Measurements from ENCODE around the gene SCAMP1. TPM values are rescaled to one million over a fixed set of nuclear protein-coding genes. Genes with fewer than 3 reads are reported as not detected.

The SCAMP1 gene
- total and polyA plus RNA-seq, 2 of the 13 experiments (the other 11 are each of a cell fraction or from before 2014, with no cell fraction given), result 18.2 to 33.7 TPM

DNA sequence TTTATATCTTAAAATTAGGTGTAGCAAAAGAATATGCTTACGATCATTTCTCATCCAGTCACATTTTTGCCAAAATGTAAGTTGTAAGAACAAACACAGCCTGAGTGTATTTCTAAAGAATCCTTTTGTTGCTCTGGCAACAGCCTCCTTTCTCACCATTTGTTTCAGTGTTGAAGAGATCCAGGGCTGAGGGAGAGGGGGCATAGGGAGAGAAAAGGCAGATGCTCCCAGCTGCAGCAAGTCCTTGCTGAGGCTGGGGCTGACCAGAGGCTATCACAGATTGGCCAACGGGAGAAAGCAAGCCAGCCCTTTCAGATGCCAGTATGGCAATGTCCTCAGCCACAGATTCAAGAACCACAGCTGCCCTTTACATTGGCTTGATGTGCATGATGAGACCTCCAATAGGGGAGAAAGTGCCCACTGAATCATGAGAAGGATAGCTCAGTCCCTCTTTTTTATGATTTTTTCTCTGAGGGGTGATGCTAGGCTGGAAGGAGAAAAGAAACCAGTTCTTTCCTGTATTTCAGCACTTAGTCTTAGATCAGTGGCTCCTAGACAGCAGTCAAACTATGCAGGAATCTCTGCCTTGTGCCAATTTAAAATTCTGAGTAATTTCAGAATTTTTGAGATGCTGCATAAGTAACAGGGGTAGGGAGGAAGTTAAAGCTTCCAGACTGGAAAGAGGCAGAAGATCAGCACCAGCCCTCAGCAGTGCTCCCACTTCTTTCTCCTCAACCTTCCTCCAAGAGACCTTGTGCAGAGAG lies 146.0 kb downstream of the SCAMP1 start:
- POLR2A ChIA-PET, result interaction anchor here (3.3 kb wide), 1 partner anchor 13 kb away, joined by 48 read pairs; no protein-coding TSS in a partner anchor
- intact Hi-C loops (cut with micrococcal nuclease; ENCODE audit: unreplicated experiment), result no loop called here

More for the DNA sequence above, 146.0 kb downstream of the SCAMP1 start:
- no peak for TF ChIP-seq MXD4 (CRISPR knock-in tag; IDR thresholded peaks at IDR 0.05)
- no peak for TF ChIP-seq HMG20B (CRISPR knock-in tag; conservative IDR thresholded peaks at IDR 0.05)
- no peak for TF ChIP-seq KDM1A (CRISPR knock-in tag; IDR thresholded peaks at IDR 0.05)
- no peak for TF ChIP-seq ZSCAN20 (CRISPR knock-in tag; IDR thresholded peaks at IDR 0.05; ENCODE audit: borderline replicate concordance)
- no peak for TF ChIP-seq ZNF709 (CRISPR knock-in tag; IDR thresholded peaks at IDR 0.05)
- TF ChIP-seq, protein P1, sequence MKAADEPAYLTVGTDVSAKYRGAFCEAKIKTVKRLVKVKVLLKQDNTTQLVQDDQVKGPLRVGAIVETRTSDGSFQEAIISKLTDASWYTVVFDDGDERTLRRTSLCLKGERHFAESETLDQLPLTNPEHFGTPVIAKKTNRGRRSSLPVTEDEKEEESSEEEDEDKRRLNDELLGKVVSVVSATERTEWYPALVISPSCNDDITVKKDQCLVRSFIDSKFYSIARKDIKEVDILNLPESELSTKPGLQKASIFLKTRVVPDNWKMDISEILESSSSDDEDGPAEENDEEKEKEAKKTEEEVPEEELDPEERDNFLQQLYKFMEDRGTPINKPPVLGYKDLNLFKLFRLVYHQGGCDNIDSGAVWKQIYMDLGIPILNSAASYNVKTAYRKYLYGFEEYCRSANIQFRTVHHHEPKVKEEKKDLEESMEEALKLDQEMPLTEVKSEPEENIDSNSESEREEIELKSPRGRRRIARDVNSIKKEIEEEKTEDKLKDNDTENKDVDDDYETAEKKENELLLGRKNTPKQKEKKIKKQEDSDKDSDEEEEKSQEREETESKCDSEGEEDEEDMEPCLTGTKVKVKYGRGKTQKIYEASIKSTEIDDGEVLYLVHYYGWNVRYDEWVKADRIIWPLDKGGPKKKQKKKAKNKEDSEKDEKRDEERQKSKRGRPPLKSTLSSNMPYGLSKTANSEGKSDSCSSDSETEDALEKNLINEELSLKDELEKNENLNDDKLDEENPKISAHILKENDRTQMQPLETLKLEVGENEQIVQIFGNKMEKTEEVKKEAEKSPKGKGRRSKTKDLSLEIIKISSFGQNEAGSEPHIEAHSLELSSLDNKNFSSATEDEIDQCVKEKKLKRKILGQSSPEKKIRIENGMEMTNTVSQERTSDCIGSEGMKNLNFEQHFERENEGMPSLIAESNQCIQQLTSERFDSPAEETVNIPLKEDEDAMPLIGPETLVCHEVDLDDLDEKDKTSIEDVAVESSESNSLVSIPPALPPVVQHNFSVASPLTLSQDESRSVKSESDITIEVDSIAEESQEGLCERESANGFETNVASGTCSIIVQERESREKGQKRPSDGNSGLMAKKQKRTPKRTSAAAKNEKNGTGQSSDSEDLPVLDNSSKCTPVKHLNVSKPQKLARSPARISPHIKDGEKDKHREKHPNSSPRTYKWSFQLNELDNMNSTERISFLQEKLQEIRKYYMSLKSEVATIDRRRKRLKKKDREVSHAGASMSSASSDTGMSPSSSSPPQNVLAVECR (CRISPR knock-in tag; IDR thresholded peaks at IDR 0.05; ENCODE audit: borderline replicate concordance), result no peak
- TF ChIP-seq ZNF143 (CRISPR knock-in tag; IDR thresholded peaks at IDR 0.05), result no peak
- TF ChIP-seq, protein P2, sequence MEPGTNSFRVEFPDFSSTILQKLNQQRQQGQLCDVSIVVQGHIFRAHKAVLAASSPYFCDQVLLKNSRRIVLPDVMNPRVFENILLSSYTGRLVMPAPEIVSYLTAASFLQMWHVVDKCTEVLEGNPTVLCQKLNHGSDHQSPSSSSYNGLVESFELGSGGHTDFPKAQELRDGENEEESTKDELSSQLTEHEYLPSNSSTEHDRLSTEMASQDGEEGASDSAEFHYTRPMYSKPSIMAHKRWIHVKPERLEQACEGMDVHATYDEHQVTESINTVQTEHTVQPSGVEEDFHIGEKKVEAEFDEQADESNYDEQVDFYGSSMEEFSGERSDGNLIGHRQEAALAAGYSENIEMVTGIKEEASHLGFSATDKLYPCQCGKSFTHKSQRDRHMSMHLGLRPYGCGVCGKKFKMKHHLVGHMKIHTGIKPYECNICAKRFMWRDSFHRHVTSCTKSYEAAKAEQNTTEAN (CRISPR knock-in tag; conservative IDR thresholded peaks at IDR 0.05), result no peak
- TF ChIP-seq, protein P3, sequence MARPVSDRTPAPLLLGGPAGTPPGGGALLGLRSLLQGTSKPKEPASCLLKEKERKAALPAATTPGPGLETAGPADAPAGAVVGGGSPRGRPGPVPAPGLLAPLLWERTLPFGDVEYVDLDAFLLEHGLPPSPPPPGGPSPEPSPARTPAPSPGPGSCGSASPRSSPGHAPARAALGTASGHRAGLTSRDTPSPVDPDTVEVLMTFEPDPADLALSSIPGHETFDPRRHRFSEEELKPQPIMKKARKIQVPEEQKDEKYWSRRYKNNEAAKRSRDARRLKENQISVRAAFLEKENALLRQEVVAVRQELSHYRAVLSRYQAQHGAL (CRISPR knock-in tag; IDR thresholded peaks at IDR 0.05; ENCODE audit: not compliant biosample characterization), result no peak
- TF ChIP-seq SRY (CRISPR knock-in tag; IDR thresholded peaks at IDR 0.05), result no peak
- TF ChIP-seq NR2F6 (IDR thresholded peaks at IDR 0.05), result no peak
- no peak for TF ChIP-seq NR2F6 (CRISPR knock-in tag; IDR thresholded peaks at IDR 0.05)
- TF ChIP-seq, protein P4, sequence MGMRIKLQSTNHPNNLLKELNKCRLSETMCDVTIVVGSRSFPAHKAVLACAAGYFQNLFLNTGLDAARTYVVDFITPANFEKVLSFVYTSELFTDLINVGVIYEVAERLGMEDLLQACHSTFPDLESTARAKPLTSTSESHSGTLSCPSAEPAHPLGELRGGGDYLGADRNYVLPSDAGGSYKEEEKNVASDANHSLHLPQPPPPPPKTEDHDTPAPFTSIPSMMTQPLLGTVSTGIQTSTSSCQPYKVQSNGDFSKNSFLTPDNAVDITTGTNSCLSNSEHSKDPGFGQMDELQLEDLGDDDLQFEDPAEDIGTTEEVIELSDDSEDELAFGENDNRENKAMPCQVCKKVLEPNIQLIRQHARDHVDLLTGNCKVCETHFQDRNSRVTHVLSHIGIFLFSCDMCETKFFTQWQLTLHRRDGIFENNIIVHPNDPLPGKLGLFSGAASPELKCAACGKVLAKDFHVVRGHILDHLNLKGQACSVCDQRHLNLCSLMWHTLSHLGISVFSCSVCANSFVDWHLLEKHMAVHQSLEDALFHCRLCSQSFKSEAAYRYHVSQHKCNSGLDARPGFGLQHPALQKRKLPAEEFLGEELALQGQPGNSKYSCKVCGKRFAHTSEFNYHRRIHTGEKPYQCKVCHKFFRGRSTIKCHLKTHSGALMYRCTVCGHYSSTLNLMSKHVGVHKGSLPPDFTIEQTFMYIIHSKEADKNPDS (CRISPR knock-in tag; IDR thresholded peaks at IDR 0.05), result no peak
- Histone ChIP-seq H3K36me3 (replicated peaks in 1 of 2; ENCODE audit: control insufficient read depth in 1 of 2, insufficient read depth in 2 of 2, low read length in 2 of 2) (peaks cover 7 to 16% of the 10 kb centered on the region in 2 experiments; a peak in 4 of 5 replicates), H4K20me1 (ENCODE audit: insufficient read depth, low read length) (no peaks in the 10 kb centered on the region), H3K27me3 (ENCODE audit: control insufficient read depth in 1 of 2, insufficient read depth in 2 of 2, low read length in 2 of 2) (no peaks in the 10 kb centered on the region), H3K4me3 (replicated peaks in 1 of 3; ENCODE audit: insufficient read depth in 1 of 3, low read depth in 2 of 3, low read length in 3 of 3) (no peak overlapping the region), H3K9me3 (ENCODE audit: low read length) (no peaks in the 10 kb centered on the region), H3K9ac (ENCODE audit: insufficient read depth, low read depth, low read length) (no peak overlapping the region), H3K4me1 (ENCODE audit: insufficient read depth, low read length) (peaks cover 30% of the 10 kb centered on the region), H3K27ac (ENCODE audit: extremely low read length, insufficient read depth, low read length) (no peak overlapping the region), H3K79me2 (ENCODE audit: insufficient read depth, low read length) (no peaks in the 10 kb centered on the region), H3K4me2 (ENCODE audit: low read depth, low read length) (no peak overlapping the region), H2AFZ (ENCODE audit: low read length) (no peak overlapping the region)
- FAIRE-seq (no peak), ATAC-seq (no peak), DNase-seq (ENCODE audit: low spot score) (no peak)
- CTCF ChIA-PET (ENCODE audit: low intra/inter-chr PET ratio, low total read pairs), result no interaction called here
- BruUV-seq (replicated peaks), result no TSS peak
- WGBS (ENCODE audit: low lambda C conversion rate), result 92% methylated on average over 2 of the region's 2 CpGs
- in situ Hi-C loops (cut with HindIII; ENCODE audit: extremely low pct_ligation_motif_present, low pct_unique_long_range_greater_than_20kb), result no loop called here

All from HepG2 (cell line).